ENCODE results near the gene NUP133. TPM values are rescaled to one million over a fixed set of nuclear protein-coding genes. Genes with fewer than 3 reads are reported as not detected.

The NUP133 gene
- total and polyA plus RNA-seq, 8 donors = 6.3 to 18.7 (median 14.6) TPM

GRCh38 chr1:229440851-229441537, 67.1 kb downstream of the NUP133 start:
- Histone ChIP-seq H3K27ac (no peak overlapping the region), H3K36me3 (peaks cover 0 to 19% (median 3%) of the 10 kb centered on the region in 3 donors), H3K4me3 (no peak overlapping the region), H3K4me1 (no peaks in the 10 kb centered on the region), H3K27me3 (no peaks in the 10 kb centered on the region), H3K9me3 (no peaks in the 10 kb centered on the region)
- no peak for ATAC-seq
- FAIRE-seq = no peak
- DNase-seq = no peak
- intact Hi-C loops (cut with DNase I) = no loop called here
- 77% methylated on average over 5 of the region's 5 CpGs for WGBS, 2 donors
- TF ChIP-seq CTCF (IDR thresholded peaks at IDR 0.05) = no peak

GRCh38 chr1:229438021-229438420, 70.1 kb downstream of the NUP133 start:
- Histone ChIP-seq H3K27ac (no peak overlapping the region), H3K27me3 (peaks cover 0 to 13% (median 6%) of the 10 kb centered on the region in 4 donors), H3K9me3 (no peaks in the 10 kb centered on the region), H3K4me1 (no peaks in the 10 kb centered on the region), H3K4me3 (no peak overlapping the region), H3K36me3 (peaks cover 0 to 9% (median 3%) of the 10 kb centered on the region in 3 donors)
- DNase-seq (no peak), FAIRE-seq (no peak), ATAC-seq (no peak)
- intact Hi-C loops (cut with DNase I) = no loop called here
- TF ChIP-seq CTCF (IDR thresholded peaks at IDR 0.05) = no peak
- WGBS, 2 donors = 95 to 96% methylated on average over 3 of the region's 3 CpGs

GRCh38 chr1:229437443-229437842, 70.7 kb downstream of the NUP133 start:
- intact Hi-C loops (cut with DNase I) = no loop called here
- no peak for ATAC-seq

GRCh38 chr1:229436201-229436600, 71.9 kb downstream of the NUP133 start:
- Histone ChIP-seq H3K4me1 (peaks cover 0 to 8% (median 0%) of the 10 kb centered on the region in 3 donors), H3K4me3 (no peak overlapping the region), H3K27ac (no peak overlapping the region), H3K9me3 (no peaks in the 10 kb centered on the region), H3K27me3 (peaks cover 0 to 23% (median 9%) of the 10 kb centered on the region in 4 donors), H3K36me3 (peaks cover 0 to 2% (median 0%) of the 10 kb centered on the region in 3 donors)
- intact Hi-C loops (cut with DNase I) = no loop called here
- WGBS, 2 donors = 63 to 68% methylated on average over 7 of the region's 7 CpGs
- no peak for TF ChIP-seq CTCF (IDR thresholded peaks at IDR 0.05)
- DNase-seq (no peak), ATAC-seq (no peak), FAIRE-seq (no peak)

More at GRCh38 chr1:229437443-229437842, 70.7 kb downstream of the NUP133 start:
- no peaks in the 10 kb centered on the region for H3K4me1 ChIP-seq
- DNase-seq = no peak
- no peaks in the 10 kb centered on the region for H3K9me3 ChIP-seq
- no peak overlapping the region for H3K4me3 ChIP-seq
- FAIRE-seq = no peak
- H3K27me3 ChIP-seq = peaks cover 0 to 18% (median 6%) of the 10 kb centered on the region in 4 donors
- H3K36me3 ChIP-seq = peaks cover 0 to 9% (median 3%) of the 10 kb centered on the region in 3 donors
- TF ChIP-seq CTCF (IDR thresholded peaks at IDR 0.05) = no peak
- WGBS, 2 donors = 97 to 100% methylated on average over 2 of the region's 2 CpGs
- H3K27ac ChIP-seq = no peak overlapping the region

- Histone ChIP-seq H3K27ac (no peak overlapping the region), H3K9me3 (no peaks in the 10 kb centered on the region), H3K27me3 (peaks cover 0 to 30% (median 11%) of the 10 kb centered on the region in 4 donors), H3K4me1 (peaks cover 0 to 8% (median 0%) of the 10 kb centered on the region in 3 donors), H3K4me3 (no peak overlapping the region), H3K36me3 (no peaks in the 10 kb centered on the region)
- DNase-seq = peak in 1 of 6 donors; percentile 52
- WGBS, 2 donors = 0 to 1% methylated on average over 27 of the region's 27 CpGs
- FAIRE-seq = no peak
- ATAC-seq = no peak
- intact Hi-C loops (cut with DNase I) = no loop called here
- TF ChIP-seq CTCF (IDR thresholded peaks at IDR 0.05) = no peak
These were observed 73.5 kb downstream of the NUP133 start for GRCh38 chr1:229434641-229435051.
